ENCODE measurements around the gene RUFY4. TPM values are rescaled to one million over a fixed set of nuclear protein-coding genes. Genes with fewer than 3 reads are reported as not detected.

RUFY4 gene
- total and polyA plus RNA-seq, 3 donors from 2014 or later: 0.17 to 0.39 (median 0.37) TPM

- Histone ChIP-seq H3K4me3 (no peak overlapping the region), H3K27ac (no peak overlapping the region), H3K27me3 (no peaks in the 10 kb centered on the region), H3K9me3 (no peaks in the 10 kb centered on the region), H3K36me3 (ENCODE audit: low read depth, missing control alignments) (no peaks in the 10 kb centered on the region), H3K4me1 (no peaks in the 10 kb centered on the region)
- WGBS, 2 donors: 92 to 93% methylated on average over 7 to 10 of the region's 10 CpGs
- TF ChIP-seq CTCF (IDR thresholded peaks at IDR 0.05) (no peak), POLR2A (IDR thresholded peaks at IDR 0.05) (no peak)
- intact Hi-C loops (cut with DNase I; ENCODE audit: low total_unique reads): no loop called here
- DNase-seq: no peak
Observed at GRCh38 chr2:218075975-218076811, 7.1 kb downstream of the RUFY4 start.

- WGBS, 2 donors: 84 to 96% methylated on average over 8 to 9 of the region's 9 CpGs
- Histone ChIP-seq H3K4me3 (no peak overlapping the region), H3K27me3 (no peaks in the 10 kb centered on the region), H3K4me1 (no peaks in the 10 kb centered on the region), H3K9me3 (no peaks in the 10 kb centered on the region), H3K27ac (no peak overlapping the region), H3K36me3 (ENCODE audit: low read depth, missing control alignments) (no peaks in the 10 kb centered on the region)
- DNase-seq: no peak
- TF ChIP-seq CTCF (IDR thresholded peaks at IDR 0.05) (no peak), POLR2A (IDR thresholded peaks at IDR 0.05) (no peak)
- intact Hi-C loops (cut with DNase I; ENCODE audit: low total_unique reads): no loop called here
Observed at GRCh38 chr2:218077464-218078216, 8.6 kb downstream of the RUFY4 start.

GRCh38 chr2:218079943-218080913 is 11.2 kb downstream of the RUFY4 start:
- 77 to 81% methylated on average over 15 of the region's 15 CpGs for WGBS, 2 donors
- TF ChIP-seq CTCF (IDR thresholded peaks at IDR 0.05) (no peak), POLR2A (IDR thresholded peaks at IDR 0.05) (no peak)
- no peak overlapping the region for H3K27ac ChIP-seq
- H3K27me3 ChIP-seq: no peaks in the 10 kb centered on the region
- no peaks in the 10 kb centered on the region for H3K36me3 ChIP-seq (ENCODE audit: low read depth, missing control alignments)
- no peak for DNase-seq
- no peaks in the 10 kb centered on the region for H3K4me1 ChIP-seq
- H3K9me3 ChIP-seq: no peaks in the 10 kb centered on the region
- no peak overlapping the region for H3K4me3 ChIP-seq
- intact Hi-C loops (cut with DNase I; ENCODE audit: low total_unique reads): no loop called here

- H3K4me1 ChIP-seq: no peaks in the 10 kb centered on the region
- no peaks in the 10 kb centered on the region for H3K27me3 ChIP-seq
- TF ChIP-seq CTCF (IDR thresholded peaks at IDR 0.05) (no peak), POLR2A (IDR thresholded peaks at IDR 0.05) (no peak)
- no peaks in the 10 kb centered on the region for H3K36me3 ChIP-seq (ENCODE audit: low read depth, missing control alignments)
- intact Hi-C loops (cut with DNase I; ENCODE audit: low total_unique reads): no loop called here
- no peak overlapping the region for H3K27ac ChIP-seq
- no peak overlapping the region for H3K4me3 ChIP-seq
- DNase-seq: no peak
- H3K9me3 ChIP-seq: no peaks in the 10 kb centered on the region
- 78 to 83% methylated on average over 2 of the region's 2 CpGs for WGBS, 2 donors
Observed at GRCh38 chr2:218081063-218081462, 12.0 kb downstream of the RUFY4 start.

All from testis (tissue), 3 donors.